ENCODE results near the gene HMX1.

HMX1 gene

GRCh38 chr4:8891646-8892555 lies 20.3 kb upstream of the HMX1 start:
- no peak for DNase-seq

GRCh38 chr4:8891255-8891645 lies 19.6 kb upstream of the HMX1 start:
- no peak for DNase-seq

- no peak for DNase-seq
Observed at GRCh38 chr4:8888856-8889255, 17.2 kb upstream of the HMX1 start.

GRCh38 chr4:8886612-8887406 lies 15.2 kb upstream of the HMX1 start:
- no peak for DNase-seq

GRCh38 chr4:8882239-8882638 lies 10.6 kb upstream of the HMX1 start:
- DNase-seq = no peak

GRCh38 chr4:8880851-8881250 lies 9.2 kb upstream of the HMX1 start:
- DNase-seq = no peak

GRCh38 chr4:8879574-8879973 lies 7.9 kb upstream of the HMX1 start:
- no peak for DNase-seq

GRCh38 chr4:8878421-8878820 lies 6.8 kb upstream of the HMX1 start:
- DNase-seq = no peak

GRCh38 chr4:8877780-8878040 lies 6.1 kb upstream of the HMX1 start:
- DNase-seq = no peak

- DNase-seq = no peak
Observed at GRCh38 chr4:8876982-8877779, 5.5 kb upstream of the HMX1 start.

- no peak for DNase-seq
Observed at GRCh38 chr4:8874896-8875680, 3.4 kb upstream of the HMX1 start.

GRCh38 chr4:8874003-8874895 lies 2.6 kb upstream of the HMX1 start:
- no peak for DNase-seq

- DNase-seq = no peak
Observed at GRCh38 chr4:8872402-8873291, 1.0 kb upstream of the HMX1 start.

- no peak for DNase-seq
Observed at GRCh38 chr4:8870647-8871416, 807 bp downstream of the HMX1 start.

- no peak for DNase-seq
Observed at GRCh38 chr4:8869898-8870646, 1.6 kb downstream of the HMX1 start.

- DNase-seq = no peak
Observed at GRCh38 chr4:8869002-8869897, 2.4 kb downstream of the HMX1 start.

- DNase-seq = no peak
Observed at GRCh38 chr4:8868321-8869001, 3.2 kb downstream of the HMX1 start.
